ENCODE data around the gene SULT1B1. TPM values are rescaled to one million over a fixed set of nuclear protein-coding genes. Genes with fewer than 3 reads are reported as not detected.
A peak's percentile ranks its signal among the peaks of the same experiment; 100 is the strongest.

The SULT1B1 gene
- total and polyA plus RNA-seq, 11 donors, result 0.15 to 1.1 (median 0.56) TPM

DNA sequence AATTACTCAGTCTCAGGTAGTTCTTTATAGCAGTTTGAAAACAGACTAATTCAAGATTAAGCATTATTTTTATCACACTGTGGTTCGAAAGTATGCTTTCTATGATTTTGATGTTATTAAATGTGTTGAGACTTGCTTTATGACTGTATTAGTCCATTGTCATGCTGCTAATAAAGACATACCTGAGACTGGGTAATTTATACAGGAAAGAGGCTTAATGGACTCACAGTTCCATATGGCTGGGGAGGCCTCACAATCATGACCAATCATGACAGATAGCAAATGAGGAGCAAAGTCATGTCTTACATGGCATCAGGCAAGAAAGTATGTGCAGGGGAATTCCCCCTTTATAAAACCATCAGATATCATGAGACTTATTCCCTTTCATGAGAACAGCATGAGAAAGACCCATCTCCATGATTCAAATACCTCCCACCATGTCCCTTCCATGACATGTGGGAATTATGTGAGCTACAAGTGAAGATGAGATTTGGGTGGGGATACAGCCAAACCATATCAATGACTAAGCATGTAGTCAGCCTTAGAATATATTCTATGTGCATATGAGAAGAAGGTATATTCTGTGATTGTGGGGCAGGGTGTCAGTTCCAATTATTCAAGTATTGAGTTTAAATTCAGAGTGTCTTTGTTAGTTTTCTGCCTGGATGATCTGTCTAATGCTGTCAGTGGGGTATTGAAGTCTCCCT is 62.7 kb downstream of the SULT1B1 start:
- Histone ChIP-seq H3K27me3 (no peaks in the 10 kb centered on the region), H3K9me3 (peaks cover 0 to 24% (median 2%) of the 10 kb centered on the region in 12 donors), H3K27ac (no peak overlapping the region), H3K36me3 (no peaks in the 10 kb centered on the region), H3K4me1 (no peaks in the 10 kb centered on the region), H3K4me3 (no peak overlapping the region)
- TF ChIP-seq POLR2A (IDR thresholded peaks at IDR 0.05), result no peak
- TF ChIP-seq, protein P1, sequence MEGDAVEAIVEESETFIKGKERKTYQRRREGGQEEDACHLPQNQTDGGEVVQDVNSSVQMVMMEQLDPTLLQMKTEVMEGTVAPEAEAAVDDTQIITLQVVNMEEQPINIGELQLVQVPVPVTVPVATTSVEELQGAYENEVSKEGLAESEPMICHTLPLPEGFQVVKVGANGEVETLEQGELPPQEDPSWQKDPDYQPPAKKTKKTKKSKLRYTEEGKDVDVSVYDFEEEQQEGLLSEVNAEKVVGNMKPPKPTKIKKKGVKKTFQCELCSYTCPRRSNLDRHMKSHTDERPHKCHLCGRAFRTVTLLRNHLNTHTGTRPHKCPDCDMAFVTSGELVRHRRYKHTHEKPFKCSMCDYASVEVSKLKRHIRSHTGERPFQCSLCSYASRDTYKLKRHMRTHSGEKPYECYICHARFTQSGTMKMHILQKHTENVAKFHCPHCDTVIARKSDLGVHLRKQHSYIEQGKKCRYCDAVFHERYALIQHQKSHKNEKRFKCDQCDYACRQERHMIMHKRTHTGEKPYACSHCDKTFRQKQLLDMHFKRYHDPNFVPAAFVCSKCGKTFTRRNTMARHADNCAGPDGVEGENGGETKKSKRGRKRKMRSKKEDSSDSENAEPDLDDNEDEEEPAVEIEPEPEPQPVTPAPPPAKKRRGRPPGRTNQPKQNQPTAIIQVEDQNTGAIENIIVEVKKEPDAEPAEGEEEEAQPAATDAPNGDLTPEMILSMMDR (IDR thresholded peaks at IDR 0.05), result no peak
- intact Hi-C loops (cut with DNase I), result loop anchor here in 3 of 10 donors (10.0 kb wide), 3 partner anchors 187 to 807 kb away; no protein-coding TSS in a partner anchor
- 38 to 94% (median 92%) methylated on average over 1 of the region's 1 CpG for WGBS, 4 donors
- DNase-seq (no peak), ATAC-seq (no peak)

DNA sequence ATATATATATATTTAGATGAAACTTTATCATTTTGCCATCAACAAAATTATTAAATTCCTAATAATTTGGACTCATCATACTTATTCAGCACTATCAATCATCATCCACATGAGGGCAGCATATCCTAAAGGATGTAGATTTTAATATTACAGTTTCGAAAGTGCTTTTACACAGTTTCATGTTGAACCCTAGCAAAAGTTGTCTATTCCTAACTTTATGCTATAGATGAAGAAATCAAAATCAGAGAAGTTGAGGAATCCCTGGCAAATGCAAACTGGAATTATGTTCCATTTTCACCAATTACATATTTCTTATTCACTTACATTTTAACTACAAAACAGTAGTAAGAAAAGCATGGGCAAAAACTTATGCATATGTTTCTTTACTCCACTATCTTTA is 70.8 kb downstream of the SULT1B1 start:
- ATAC-seq (no peak), DNase-seq (no peak)
- TF ChIP-seq, protein P1 (IDR thresholded peaks at IDR 0.05), result peak in 11 of 12 donors; percentile 23 to 62 (median 48)
- no peak for TF ChIP-seq POLR2A (IDR thresholded peaks at IDR 0.05)
- Histone ChIP-seq H3K27me3 (no peaks in the 10 kb centered on the region), H3K36me3 (no peaks in the 10 kb centered on the region), H3K27ac (no peak overlapping the region), H3K9me3 (peaks cover 0 to 3% (median 0%) of the 10 kb centered on the region in 12 donors), H3K4me3 (no peak overlapping the region), H3K4me1 (no peaks in the 10 kb centered on the region)
- intact Hi-C loops (cut with DNase I), result loop anchor here in 2 of 10 donors (5.0 to 10.0 kb wide), 2 partner anchors 813 to 815 kb away; no protein-coding TSS in a partner anchor
- WGBS, 4 donors, result 2 to 5% (median 3%) methylated on average over 1 of the region's 1 CpG

DNA sequence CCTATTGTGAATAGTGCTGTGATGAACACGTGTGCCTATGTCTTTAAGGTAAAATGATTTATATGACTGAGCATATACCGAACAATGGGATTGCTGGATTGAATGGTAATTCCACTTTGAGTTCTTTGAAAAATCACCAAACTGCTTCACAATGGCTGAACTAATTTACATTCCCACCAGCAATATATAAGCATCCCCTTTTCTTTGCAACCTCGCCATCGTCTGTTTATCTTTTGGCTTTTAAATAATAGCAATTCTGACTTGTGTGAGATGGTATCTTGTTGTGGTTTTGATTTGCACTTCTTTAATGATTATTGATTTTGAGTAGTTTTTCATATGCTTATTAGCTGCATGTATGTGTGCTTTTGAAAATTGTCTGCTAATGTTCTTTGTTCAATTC is 75.6 kb downstream of the SULT1B1 start:
- TF ChIP-seq, protein P1 (IDR thresholded peaks at IDR 0.05), result no peak
- no peak for TF ChIP-seq POLR2A (IDR thresholded peaks at IDR 0.05)
- ATAC-seq (no peak), DNase-seq (no peak)
- intact Hi-C loops (cut with DNase I), result loop anchor here in 2 of 10 donors (5.0 to 10.0 kb wide), 2 partner anchors 817 to 820 kb away; no protein-coding TSS in a partner anchor
- WGBS, 4 donors, result 64 to 70% (median 66%) methylated on average over 4 of the region's 4 CpGs
- Histone ChIP-seq H3K36me3 (no peaks in the 10 kb centered on the region), H3K4me3 (no peak overlapping the region), H3K27me3 (no peaks in the 10 kb centered on the region), H3K27ac (no peak overlapping the region), H3K4me1 (no peaks in the 10 kb centered on the region), H3K9me3 (no peaks in the 10 kb centered on the region)

Other genes starting within 250 kb of the SULT1B1 start
- gene UGT2A2, start 121.0 kb downstream of the SULT1B1 start, total RNA-seq, result not detected
- not detected for gene UGT2A2, start 121.0 kb downstream of the SULT1B1 start, polyA plus RNA-seq
- not detected for gene UGT2A1, start 107.4 kb downstream of the SULT1B1 start, total RNA-seq
- gene UGT2A1, start 107.4 kb downstream of the SULT1B1 start, polyA plus RNA-seq, result not detected
- gene SULT1E1, start 99.5 kb upstream of the SULT1B1 start, total RNA-seq, result not detected
- not detected for gene SULT1E1, start 99.5 kb upstream of the SULT1B1 start, polyA plus RNA-seq
- not detected for gene CSN1S1, start 170.4 kb upstream of the SULT1B1 start, total RNA-seq
- gene CSN1S1, start 170.4 kb upstream of the SULT1B1 start, polyA plus RNA-seq, result under 1 TPM in 1 of 2 donors, not detected in 1; 0.12 TPM
- not detected for gene CSN2, start 205.1 kb upstream of the SULT1B1 start, total RNA-seq
- gene CSN2, start 205.1 kb upstream of the SULT1B1 start, polyA plus RNA-seq, result not detected
- gene STATH, start 235.3 kb upstream of the SULT1B1 start, total RNA-seq, result not detected
- gene STATH, start 235.3 kb upstream of the SULT1B1 start, polyA plus RNA-seq, result not detected

Measured in heart left ventricle (tissue), 16 donors.